GM23338 (cell line): ENCODE data around the gene UBE2D4.

Source experiments
- CTCF ChIP-seq, 2 experiments: fragments of 200-600 bp in 1 of 2; sonication (generic) in 1 of 2; conservative IDR thresholded peaks; 2 replicates each; pipeline versions ENCODE4 v1.5.1 to v1.6.1; 2016 to 2017; ENCODE audit warnings: antibody characterized with exemption in 2 of 2, low read depth in 2 of 2, mild to moderate bottlenecking in 2 of 2, moderate library complexity in 1 of 2
- EZH2 ChIP-seq: fragments of 200-600 bp; sonication (generic); IDR thresholded peaks from one replicate; pipeline ENCODE4 v1.8.0; 2017; ENCODE audit warnings: antibody characterized with exemption, mild to moderate bottlenecking, low read depth; ENCODE audit not compliant: unreplicated experiment

GRCh38 chr7:43890468-43890867 lies 35.8 kb upstream of the UBE2D4 start:
- TF ChIP-seq EZH2 (no peak), CTCF (conservative IDR thresholded peaks at IDR 0.05; ENCODE audit: low read depth in 2 of 2) (no peak)
